ENCODE results near the gene JAML. TPM values are rescaled to one million over a fixed set of nuclear protein-coding genes. Genes with fewer than 3 reads are reported as not detected.

The JAML gene, protein sequence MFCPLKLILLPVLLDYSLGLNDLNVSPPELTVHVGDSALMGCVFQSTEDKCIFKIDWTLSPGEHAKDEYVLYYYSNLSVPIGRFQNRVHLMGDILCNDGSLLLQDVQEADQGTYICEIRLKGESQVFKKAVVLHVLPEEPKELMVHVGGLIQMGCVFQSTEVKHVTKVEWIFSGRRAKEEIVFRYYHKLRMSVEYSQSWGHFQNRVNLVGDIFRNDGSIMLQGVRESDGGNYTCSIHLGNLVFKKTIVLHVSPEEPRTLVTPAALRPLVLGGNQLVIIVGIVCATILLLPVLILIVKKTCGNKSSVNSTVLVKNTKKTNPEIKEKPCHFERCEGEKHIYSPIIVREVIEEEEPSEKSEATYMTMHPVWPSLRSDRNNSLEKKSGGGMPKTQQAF
- total RNA-seq, result 1 to 10 TPM in 4 of 6 donors, under 1 TPM in 2; 0.39 to 7.4 (median 1.8) TPM
- polyA plus RNA-seq, result 1 to 10 TPM; 2.1 to 2.7 TPM

DNA sequence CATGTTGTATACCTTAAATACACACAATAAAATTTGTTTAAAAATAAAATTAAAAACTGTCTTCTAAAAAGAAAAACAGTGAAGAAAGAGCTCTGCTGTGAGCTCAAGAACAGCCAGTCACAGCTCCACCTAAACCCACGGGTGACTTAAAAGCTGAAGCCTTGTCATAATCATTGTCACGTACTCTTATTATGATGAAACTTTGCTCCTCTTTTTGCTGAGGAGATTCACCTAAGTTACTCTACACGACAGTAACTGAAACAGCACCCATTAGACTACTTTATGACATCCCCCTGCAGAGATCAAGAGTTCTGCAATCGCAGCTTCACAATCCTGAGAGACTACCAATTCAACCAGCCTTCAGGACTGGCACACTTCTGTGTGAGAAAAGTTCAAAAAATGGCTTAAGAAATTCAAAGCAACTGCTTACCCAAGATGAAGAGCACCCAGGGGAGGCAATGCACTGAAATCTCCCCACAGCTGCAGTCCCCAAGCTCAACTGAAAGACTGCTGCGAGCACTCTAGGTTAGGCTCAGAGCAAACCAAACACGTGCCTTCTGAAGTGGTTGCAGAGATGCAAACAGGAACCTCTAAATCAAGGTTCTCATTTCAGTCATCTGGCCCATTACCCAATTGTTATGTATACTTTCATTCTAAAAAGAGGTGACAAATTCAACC lies at the start of gene JAML:
Gene JAML (minus strand): TSS at position 501 of the 678 bp plus-strand sequence. CDS start 10,145 bp downstream, outside the sequence.
- DNase-seq (no peak), FAIRE-seq (no peak), ATAC-seq (peak in 3 of 4 donors; percentile 40 to 66 (median 64))
- Histone ChIP-seq H3K4me3 (peak within 1 kb of the TSS in 1 of 4 donors; percentile 28), H3K27me3 (no peaks in the 10 kb centered on the region), H3K9me3 (no peaks in the 10 kb centered on the region), H3K4me1 (no peaks in the 10 kb centered on the region), H3K36me3 (peaks cover 0 to 13% (median 3%) of the 10 kb centered on the region in 3 donors), H3K27ac (no peak within 1 kb of the TSS)
- intact Hi-C loops (cut with DNase I), result no loop called here
- TF ChIP-seq, protein P1, sequence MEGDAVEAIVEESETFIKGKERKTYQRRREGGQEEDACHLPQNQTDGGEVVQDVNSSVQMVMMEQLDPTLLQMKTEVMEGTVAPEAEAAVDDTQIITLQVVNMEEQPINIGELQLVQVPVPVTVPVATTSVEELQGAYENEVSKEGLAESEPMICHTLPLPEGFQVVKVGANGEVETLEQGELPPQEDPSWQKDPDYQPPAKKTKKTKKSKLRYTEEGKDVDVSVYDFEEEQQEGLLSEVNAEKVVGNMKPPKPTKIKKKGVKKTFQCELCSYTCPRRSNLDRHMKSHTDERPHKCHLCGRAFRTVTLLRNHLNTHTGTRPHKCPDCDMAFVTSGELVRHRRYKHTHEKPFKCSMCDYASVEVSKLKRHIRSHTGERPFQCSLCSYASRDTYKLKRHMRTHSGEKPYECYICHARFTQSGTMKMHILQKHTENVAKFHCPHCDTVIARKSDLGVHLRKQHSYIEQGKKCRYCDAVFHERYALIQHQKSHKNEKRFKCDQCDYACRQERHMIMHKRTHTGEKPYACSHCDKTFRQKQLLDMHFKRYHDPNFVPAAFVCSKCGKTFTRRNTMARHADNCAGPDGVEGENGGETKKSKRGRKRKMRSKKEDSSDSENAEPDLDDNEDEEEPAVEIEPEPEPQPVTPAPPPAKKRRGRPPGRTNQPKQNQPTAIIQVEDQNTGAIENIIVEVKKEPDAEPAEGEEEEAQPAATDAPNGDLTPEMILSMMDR (IDR thresholded peaks at IDR 0.05), result no peak
- WGBS, 2 donors, result 71 to 80% methylated on average over 6 of the region's 6 CpGs

DNA sequence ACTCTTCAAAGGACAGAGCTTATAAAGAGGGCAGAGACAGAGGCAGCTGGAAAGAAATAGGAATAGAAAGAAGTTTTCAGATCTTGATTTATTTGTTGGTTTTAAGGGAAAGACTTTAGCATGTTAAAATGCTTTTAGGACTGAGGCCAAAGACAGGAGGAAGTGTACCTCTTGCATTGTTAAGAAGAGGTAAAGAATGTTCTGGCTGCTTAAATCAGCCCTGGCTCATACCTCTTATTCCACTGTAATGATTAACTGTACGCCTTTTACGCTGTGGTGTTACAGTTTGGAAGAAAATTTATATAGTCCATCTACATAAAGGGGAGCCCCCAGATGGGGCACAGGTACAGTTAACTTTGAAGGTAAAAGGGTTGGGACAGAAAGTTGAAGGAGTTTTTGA lies 49.4 kb upstream of the JAML start:
- intact Hi-C loops (cut with DNase I), result loop anchor here in 1 of 3 donors (10.0 kb wide), 1 partner anchor 69 kb away; no protein-coding TSS in a partner anchor
- Histone ChIP-seq H3K4me3 (no peak overlapping the region), H3K27ac (peak overlapping the region in 1 of 4 donors; percentile 44), H3K36me3 (no peaks in the 10 kb centered on the region), H3K27me3 (no peaks in the 10 kb centered on the region), H3K9me3 (no peaks in the 10 kb centered on the region), H3K4me1 (peaks cover 0 to 4% (median 0%) of the 10 kb centered on the region in 3 donors)
- TF ChIP-seq, protein P1 (IDR thresholded peaks at IDR 0.05), result no peak
- FAIRE-seq (no peak), ATAC-seq (peak in 3 of 4 donors; percentile 75 to 90 (median 84)), DNase-seq (no peak)
- whole genome bisulfite sequencing, 2 donors, result 25 to 37% methylated on average over 2 of the region's 2 CpGs

GRCh38 chr11:118272001-118272400 lies 47.2 kb upstream of the JAML start:
- H3K4me3 ChIP-seq, result no peak overlapping the region
- TF ChIP-seq, protein P1 (IDR thresholded peaks at IDR 0.05), result no peak
- H3K27me3 ChIP-seq, result no peaks in the 10 kb centered on the region
- intact Hi-C loops (cut with DNase I), result loop anchor here in 1 of 3 donors (10.0 kb wide), 1 partner anchor 67 kb away; no protein-coding TSS in a partner anchor
- DNase-seq, result no peak
- peaks cover 0 to 4% (median 0%) of the 10 kb centered on the region in 3 donors for H3K4me1 ChIP-seq
- H3K27ac ChIP-seq, result no peak overlapping the region
- no peak for ATAC-seq
- FAIRE-seq, result no peak
- no peaks in the 10 kb centered on the region for H3K9me3 ChIP-seq
- no peaks in the 10 kb centered on the region for H3K36me3 ChIP-seq
- 34 to 53% methylated on average over 2 of the region's 2 CpGs for WGBS, 2 donors

GRCh38 chr11:118267486-118267885 lies 42.7 kb upstream of the JAML start:
- WGBS, 2 donors, result 73 to 81% methylated on average over 4 of the region's 4 CpGs
- no peaks in the 10 kb centered on the region for H3K9me3 ChIP-seq
- intact Hi-C loops (cut with DNase I), result no loop called here

More at GRCh38 chr11:118267486-118267885, 42.7 kb upstream of the JAML start:
- FAIRE-seq (no peak), DNase-seq (no peak), ATAC-seq (no peak)
- no peaks in the 10 kb centered on the region for H3K27me3 ChIP-seq
- TF ChIP-seq, protein P1 (IDR thresholded peaks at IDR 0.05), result no peak
- no peak overlapping the region for H3K27ac ChIP-seq
- H3K4me1 ChIP-seq, result peaks cover 0 to 8% (median 0%) of the 10 kb centered on the region in 3 donors
- no peaks in the 10 kb centered on the region for H3K36me3 ChIP-seq
- H3K4me3 ChIP-seq, result no peak overlapping the region
